GM12874 (cell line): ENCODE measurements around the gene TNFRSF6B.

ENCODE experiments used
- TF ChIP-seq, protein P1 (sequence below): IDR thresholded peaks from 2 replicates; pipeline ENCODE4 v1.5.1; 2011; ENCODE audit warnings: low read depth, mild to moderate bottlenecking, control low read depth, low read length, moderate library complexity; ENCODE audit not compliant: insufficient read depth

TNFRSF6B gene

GRCh38 chr20:63678071-63678470 lies 18.4 kb upstream of the TNFRSF6B start:
- TF ChIP-seq, protein P1, sequence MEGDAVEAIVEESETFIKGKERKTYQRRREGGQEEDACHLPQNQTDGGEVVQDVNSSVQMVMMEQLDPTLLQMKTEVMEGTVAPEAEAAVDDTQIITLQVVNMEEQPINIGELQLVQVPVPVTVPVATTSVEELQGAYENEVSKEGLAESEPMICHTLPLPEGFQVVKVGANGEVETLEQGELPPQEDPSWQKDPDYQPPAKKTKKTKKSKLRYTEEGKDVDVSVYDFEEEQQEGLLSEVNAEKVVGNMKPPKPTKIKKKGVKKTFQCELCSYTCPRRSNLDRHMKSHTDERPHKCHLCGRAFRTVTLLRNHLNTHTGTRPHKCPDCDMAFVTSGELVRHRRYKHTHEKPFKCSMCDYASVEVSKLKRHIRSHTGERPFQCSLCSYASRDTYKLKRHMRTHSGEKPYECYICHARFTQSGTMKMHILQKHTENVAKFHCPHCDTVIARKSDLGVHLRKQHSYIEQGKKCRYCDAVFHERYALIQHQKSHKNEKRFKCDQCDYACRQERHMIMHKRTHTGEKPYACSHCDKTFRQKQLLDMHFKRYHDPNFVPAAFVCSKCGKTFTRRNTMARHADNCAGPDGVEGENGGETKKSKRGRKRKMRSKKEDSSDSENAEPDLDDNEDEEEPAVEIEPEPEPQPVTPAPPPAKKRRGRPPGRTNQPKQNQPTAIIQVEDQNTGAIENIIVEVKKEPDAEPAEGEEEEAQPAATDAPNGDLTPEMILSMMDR: no peak

GRCh38 chr20:63678667-63679465 lies 17.6 kb upstream of the TNFRSF6B start:
- TF ChIP-seq, protein P1: no peak

DNA sequence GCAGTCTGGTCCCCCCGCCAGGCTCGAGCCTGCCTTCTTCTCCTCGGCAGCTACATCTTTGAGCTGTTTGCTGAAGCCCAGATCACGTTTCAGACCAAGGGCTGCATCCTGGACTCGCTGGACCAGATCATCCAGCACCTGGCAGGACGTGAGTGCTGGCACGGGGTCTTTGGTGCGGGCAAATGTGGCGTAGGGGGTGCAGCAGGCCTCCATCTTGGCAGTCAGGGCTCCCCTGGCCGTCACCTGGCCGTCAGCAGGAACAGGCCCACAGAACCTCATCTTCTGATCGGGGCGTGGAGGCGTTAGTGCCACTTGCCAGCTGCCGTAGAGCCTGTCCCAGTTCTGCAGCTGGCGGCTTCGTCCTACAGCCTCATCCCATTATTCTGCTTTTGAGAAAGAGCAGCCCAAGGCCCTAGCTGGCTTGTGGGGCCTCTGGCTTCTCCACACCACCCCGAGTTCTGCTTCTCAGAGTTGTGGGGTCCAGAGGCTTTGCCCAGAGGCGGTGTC lies 16.6 kb upstream of the TNFRSF6B start:
- TF ChIP-seq, protein P1: no peak

GRCh38 chr20:63680427-63680826 lies 16.0 kb upstream of the TNFRSF6B start:
- TF ChIP-seq, protein P1: no peak

DNA sequence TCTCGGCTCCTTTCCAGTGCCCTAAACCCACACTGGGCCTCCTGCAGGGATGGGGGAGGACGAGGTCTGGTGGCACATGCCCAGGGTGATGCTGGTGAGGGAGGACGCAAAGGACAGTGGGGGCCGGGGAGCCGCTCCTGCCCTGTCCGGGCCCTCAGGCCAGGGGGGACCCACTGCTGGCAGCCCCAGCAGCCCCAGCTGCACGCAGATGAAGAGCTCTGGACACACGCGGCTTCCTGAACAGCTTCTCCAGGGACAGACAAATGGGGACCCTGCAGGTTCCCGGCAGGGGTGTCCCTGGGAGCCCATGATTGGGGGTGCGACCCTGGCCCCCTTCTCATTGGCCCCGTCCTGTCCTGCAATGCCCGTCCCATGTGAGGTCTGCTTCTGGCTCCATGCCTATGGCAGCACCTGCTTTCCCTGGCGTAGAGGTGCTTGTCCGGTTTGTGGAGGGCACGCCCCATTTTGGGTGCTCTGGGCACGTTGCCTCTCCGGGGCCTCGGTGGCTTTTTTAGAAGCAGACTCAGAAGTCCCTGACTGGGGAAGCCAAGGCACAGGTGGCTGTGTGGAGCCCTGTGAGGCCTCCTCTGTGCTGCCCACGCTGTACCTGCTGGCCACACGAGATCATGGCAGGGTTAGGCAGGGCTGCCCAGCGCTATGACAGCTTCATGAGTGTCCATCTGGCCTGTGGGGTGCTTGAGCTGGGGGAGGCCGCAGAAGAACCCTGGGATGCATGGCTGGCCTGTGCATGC lies 15.4 kb upstream of the TNFRSF6B start:
- TF ChIP-seq, protein P1: no peak

DNA sequence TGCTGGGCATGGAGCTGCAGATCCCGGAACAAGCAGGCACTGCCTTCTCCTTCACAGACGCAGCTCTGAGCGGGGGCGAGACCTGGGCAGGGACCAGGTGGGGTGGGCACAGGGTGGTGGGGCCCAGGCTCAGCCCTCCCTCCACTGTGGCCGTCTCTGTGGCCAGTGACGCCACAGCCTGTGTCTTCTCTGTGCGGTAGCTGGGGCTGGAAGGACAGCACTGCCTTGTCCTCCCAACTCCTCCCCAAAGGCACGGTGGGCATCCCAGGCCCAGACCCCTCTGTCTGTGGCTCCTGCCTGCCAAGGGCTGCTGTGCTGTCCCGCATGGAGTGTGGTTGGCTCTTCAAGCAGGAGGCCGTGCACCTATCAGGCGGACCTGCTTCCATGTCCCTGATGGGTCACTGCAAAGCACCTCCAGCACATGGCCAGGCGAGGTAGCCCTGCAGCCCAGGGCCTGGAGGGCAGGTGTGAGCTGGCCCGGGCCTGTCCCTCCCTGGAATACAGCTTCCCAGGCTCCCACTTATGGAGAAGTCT lies 14.8 kb upstream of the TNFRSF6B start:
- TF ChIP-seq, protein P1: no peak
